ENCODE data around the gene NLRP9. TPM values are rescaled to one million over a fixed set of nuclear protein-coding genes. Genes with fewer than 3 reads are reported as not detected.

The NLRP9 gene
- total and polyA plus RNA-seq, 2 of the 13 experiments (the other 11 are each of a cell fraction or from before 2014, with no cell fraction given), result not detected

DNA sequence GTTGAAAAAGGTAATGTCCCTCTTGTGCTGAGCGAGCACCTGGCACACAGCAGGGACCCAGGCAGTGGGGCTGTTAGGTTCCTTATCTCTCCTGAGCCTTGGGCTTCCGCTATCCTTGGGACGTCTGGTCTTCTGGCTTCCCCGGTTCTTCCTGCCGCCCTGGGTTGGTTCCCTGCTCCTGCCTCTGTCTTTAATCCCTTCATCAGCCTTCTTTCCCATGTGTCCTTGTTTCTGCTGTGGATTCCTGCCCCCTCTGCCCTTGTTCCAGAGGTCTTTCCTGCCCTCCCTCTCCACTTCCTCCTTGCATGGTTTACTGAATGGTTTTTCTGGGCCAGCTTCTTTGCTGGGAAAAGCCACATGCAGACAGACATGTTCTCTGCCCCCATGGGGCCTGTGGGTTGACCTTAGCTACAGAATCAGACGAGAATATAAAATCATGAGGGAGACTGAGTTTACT is 60.6 kb downstream of the NLRP9 start (continued):
- TF ChIP-seq, protein P1, sequence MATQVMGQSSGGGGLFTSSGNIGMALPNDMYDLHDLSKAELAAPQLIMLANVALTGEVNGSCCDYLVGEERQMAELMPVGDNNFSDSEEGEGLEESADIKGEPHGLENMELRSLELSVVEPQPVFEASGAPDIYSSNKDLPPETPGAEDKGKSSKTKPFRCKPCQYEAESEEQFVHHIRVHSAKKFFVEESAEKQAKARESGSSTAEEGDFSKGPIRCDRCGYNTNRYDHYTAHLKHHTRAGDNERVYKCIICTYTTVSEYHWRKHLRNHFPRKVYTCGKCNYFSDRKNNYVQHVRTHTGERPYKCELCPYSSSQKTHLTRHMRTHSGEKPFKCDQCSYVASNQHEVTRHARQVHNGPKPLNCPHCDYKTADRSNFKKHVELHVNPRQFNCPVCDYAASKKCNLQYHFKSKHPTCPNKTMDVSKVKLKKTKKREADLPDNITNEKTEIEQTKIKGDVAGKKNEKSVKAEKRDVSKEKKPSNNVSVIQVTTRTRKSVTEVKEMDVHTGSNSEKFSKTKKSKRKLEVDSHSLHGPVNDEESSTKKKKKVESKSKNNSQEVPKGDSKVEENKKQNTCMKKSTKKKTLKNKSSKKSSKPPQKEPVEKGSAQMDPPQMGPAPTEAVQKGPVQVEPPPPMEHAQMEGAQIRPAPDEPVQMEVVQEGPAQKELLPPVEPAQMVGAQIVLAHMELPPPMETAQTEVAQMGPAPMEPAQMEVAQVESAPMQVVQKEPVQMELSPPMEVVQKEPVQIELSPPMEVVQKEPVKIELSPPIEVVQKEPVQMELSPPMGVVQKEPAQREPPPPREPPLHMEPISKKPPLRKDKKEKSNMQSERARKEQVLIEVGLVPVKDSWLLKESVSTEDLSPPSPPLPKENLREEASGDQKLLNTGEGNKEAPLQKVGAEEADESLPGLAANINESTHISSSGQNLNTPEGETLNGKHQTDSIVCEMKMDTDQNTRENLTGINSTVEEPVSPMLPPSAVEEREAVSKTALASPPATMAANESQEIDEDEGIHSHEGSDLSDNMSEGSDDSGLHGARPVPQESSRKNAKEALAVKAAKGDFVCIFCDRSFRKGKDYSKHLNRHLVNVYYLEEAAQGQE (IDR thresholded peaks at IDR 0.05; ENCODE audit: borderline replicate concordance in 1 of 2, low read depth in 1 of 2, low read length in 2 of 2), result no peak
- no peak for TF ChIP-seq NCOR1 (IDR thresholded peaks at IDR 0.05; ENCODE audit: borderline replicate concordance, low read length)
- no peak for TF ChIP-seq NR2F1 (CRISPR knock-in tag; IDR thresholded peaks at IDR 0.05)
- TF ChIP-seq GABPA (IDR thresholded peaks at IDR 0.05; ENCODE audit: low read depth, low read length), result no peak
- peak; percentile 69 for TF ChIP-seq GABPA (CRISPR knock-in tag; IDR thresholded peaks at IDR 0.05; ENCODE audit: low read depth)
- TF ChIP-seq, protein P2, sequence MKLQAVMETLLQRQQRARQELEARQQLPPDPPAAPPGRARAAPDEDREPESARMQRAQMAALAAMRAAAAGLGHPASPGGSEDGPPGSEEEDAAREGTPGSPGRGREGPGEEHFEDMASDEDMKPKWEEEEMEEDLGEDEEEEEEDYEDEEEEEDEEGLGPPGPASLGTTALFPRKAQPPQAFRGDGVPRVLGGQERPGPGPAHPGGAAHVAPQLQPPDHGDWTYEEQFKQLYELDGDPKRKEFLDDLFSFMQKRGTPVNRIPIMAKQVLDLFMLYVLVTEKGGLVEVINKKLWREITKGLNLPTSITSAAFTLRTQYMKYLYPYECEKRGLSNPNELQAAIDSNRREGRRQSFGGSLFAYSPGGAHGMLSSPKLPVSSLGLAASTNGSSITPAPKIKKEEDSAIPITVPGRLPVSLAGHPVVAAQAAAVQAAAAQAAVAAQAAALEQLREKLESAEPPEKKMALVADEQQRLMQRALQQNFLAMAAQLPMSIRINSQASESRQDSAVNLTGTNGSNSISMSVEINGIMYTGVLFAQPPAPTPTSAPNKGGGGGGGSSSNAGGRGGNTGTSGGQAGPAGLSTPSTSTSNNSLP (IDR thresholded peaks at IDR 0.05; ENCODE audit: low read depth, low read length), result no peak
- TF ChIP-seq ESRRA (CRISPR knock-in tag; IDR thresholded peaks at IDR 0.05; ENCODE audit: low read depth), result 0 out of 2 replicates have a peak, but pooled peaks have one; percentile 14
- no peak for TF ChIP-seq KLF6 (CRISPR knock-in tag; IDR thresholded peaks at IDR 0.05)
- TF ChIP-seq NFIC (IDR thresholded peaks at IDR 0.05; ENCODE audit: low read length), result no peak
- TF ChIP-seq, protein P3, sequence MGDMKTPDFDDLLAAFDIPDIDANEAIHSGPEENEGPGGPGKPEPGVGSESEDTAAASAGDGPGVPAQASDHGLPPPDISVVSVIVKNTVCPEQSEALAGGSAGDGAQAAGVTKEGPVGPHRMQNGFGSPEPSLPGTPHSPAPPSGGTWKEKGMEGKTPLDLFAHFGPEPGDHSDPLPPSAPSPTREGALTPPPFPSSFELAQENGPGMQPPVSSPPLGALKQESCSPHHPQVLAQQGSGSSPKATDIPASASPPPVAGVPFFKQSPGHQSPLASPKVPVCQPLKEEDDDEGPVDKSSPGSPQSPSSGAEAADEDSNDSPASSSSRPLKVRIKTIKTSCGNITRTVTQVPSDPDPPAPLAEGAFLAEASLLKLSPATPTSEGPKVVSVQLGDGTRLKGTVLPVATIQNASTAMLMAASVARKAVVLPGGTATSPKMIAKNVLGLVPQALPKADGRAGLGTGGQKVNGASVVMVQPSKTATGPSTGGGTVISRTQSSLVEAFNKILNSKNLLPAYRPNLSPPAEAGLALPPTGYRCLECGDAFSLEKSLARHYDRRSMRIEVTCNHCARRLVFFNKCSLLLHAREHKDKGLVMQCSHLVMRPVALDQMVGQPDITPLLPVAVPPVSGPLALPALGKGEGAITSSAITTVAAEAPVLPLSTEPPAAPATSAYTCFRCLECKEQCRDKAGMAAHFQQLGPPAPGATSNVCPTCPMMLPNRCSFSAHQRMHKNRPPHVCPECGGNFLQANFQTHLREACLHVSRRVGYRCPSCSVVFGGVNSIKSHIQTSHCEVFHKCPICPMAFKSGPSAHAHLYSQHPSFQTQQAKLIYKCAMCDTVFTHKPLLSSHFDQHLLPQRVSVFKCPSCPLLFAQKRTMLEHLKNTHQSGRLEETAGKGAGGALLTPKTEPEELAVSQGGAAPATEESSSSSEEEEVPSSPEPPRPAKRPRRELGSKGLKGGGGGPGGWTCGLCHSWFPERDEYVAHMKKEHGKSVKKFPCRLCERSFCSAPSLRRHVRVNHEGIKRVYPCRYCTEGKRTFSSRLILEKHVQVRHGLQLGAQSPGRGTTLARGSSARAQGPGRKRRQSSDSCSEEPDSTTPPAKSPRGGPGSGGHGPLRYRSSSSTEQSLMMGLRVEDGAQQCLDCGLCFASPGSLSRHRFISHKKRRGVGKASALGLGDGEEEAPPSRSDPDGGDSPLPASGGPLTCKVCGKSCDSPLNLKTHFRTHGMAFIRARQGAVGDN (CRISPR knock-in tag; IDR thresholded peaks at IDR 0.05), result peak; percentile 32; the same call in 1 of the 2 replicates
- TF ChIP-seq ELF3 (CRISPR knock-in tag; IDR thresholded peaks at IDR 0.05), result peak; percentile 61; the same call in 1 of the 2 replicates
- TF ChIP-seq ELF1 (CRISPR knock-in tag; IDR thresholded peaks at IDR 0.05), result 0 out of 2 replicates have a peak, but pooled peaks have one; percentile 16
- TF ChIP-seq, protein P4, sequence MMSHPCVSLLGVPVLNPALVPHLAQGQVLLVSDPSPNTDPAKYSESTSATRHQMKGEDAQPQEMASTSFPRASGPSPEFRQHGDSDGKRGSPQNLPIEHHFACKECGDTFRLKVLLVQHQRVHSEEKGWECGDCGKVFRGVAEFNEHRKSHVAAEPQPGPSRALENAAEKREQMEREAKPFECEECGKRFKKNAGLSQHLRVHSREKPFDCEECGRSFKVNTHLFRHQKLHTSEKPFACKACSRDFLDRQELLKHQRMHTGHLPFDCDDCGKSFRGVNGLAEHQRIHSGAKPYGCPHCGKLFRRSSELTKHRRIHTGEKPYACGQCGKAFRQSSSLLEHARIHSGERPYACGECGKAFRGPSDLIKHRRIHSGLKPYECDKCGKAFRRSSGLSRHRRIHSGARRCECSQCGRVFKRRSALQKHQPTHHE (CRISPR knock-in tag; IDR thresholded peaks at IDR 0.05; ENCODE audit: borderline replicate concordance), result no peak
- TF ChIP-seq, protein P5, sequence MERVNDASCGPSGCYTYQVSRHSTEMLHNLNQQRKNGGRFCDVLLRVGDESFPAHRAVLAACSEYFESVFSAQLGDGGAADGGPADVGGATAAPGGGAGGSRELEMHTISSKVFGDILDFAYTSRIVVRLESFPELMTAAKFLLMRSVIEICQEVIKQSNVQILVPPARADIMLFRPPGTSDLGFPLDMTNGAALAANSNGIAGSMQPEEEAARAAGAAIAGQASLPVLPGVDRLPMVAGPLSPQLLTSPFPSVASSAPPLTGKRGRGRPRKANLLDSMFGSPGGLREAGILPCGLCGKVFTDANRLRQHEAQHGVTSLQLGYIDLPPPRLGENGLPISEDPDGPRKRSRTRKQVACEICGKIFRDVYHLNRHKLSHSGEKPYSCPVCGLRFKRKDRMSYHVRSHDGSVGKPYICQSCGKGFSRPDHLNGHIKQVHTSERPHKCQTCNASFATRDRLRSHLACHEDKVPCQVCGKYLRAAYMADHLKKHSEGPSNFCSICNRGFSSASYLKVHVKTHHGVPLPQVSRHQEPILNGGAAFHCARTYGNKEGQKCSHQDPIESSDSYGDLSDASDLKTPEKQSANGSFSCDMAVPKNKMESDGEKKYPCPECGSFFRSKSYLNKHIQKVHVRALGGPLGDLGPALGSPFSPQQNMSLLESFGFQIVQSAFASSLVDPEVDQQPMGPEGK (CRISPR knock-in tag; IDR thresholded peaks at IDR 0.05), result no peak
- TF ChIP-seq SRSF9 (IDR thresholded peaks at IDR 0.05; ENCODE audit: borderline replicate concordance, insufficient read depth, low read depth, low read length, poor library complexity, severe bottlenecking), result no peak
- TF ChIP-seq ZFP90 (CRISPR knock-in tag; IDR thresholded peaks at IDR 0.05; ENCODE audit: borderline replicate concordance), result 0 out of 2 replicates have a peak, but pooled peaks have one; percentile 42
